GM12878 (cell line): ENCODE results near the gene DPM3. TPM values are rescaled to one million over a fixed set of nuclear protein-coding genes. Genes with fewer than 3 reads are reported as not detected.

Source experiments
- ATAC-seq: fragments of 200-7000 bp; cut with Tn5 transposase; 3 replicates; pipeline ENCODE4 v1.9.1; 2020; ENCODE audit warnings: mild to moderate bottlenecking, moderate library complexity
- BruUV-seq: library from RNA; stranded (reverse); fragments of 400-500 nt; replicated peaks from 2 replicates; lab custom pipeline; 2021; lab: Mats Ljungman, UMichigan
- CTCF ChIA-PET: fragments of 300-600 bp; sonication (Branson Sonifier 250); formaldehyde crosslinking; extraction: SDS; loops from one replicate; lab custom pipeline; 2021; ENCODE audit warnings: inconsistent platforms; lab: Yijun Ruan, JAX
- POLR2A ChIA-PET: fragments of 350-600 bp; formaldehyde crosslinking; extraction: SDS; loops from one replicate; lab custom pipeline; 2021; ENCODE audit warnings: inconsistent platforms; lab: Charles Lee
- RAD21 ChIA-PET: fragments of 300-600 bp; sonication (Branson Sonifier 250); formaldehyde crosslinking; loops from one replicate; lab custom pipeline; 2023; ENCODE audit warnings: antibody characterized with exemption; ENCODE audit not compliant: unreplicated experiment; lab: Charles Lee
- SMC1A ChIA-PET: fragments of 300-600 bp; sonication (Branson Sonifier 250); formaldehyde crosslinking; loops from one replicate; lab custom pipeline; 2023; ENCODE audit not compliant: unreplicated experiment, uncharacterized antibody; lab: Charles Lee
- DNase-seq: peaks from one replicate; pipeline ENCODE4 v3.0.0-alpha.2; 2011; ENCODE audit warnings: low read depth, low spot score
- FAIRE-seq: peaks from 3 replicates; lab custom pipeline; 2011; peaks lifted over from hg19 to GRCh38; lab: Jason Lieb, UNC
- H2AFZ ChIP-seq: 2 replicates; pipeline ENCODE4 v1.6.0; 2011; ENCODE audit warnings: low read depth, low read length, control low read depth; ENCODE audit not compliant: control insufficient read depth
- H3K27ac ChIP-seq: 2 replicates; pipeline ENCODE4 v1.5.1; 2011; ENCODE audit warnings: control low read depth; ENCODE audit not compliant: control insufficient read depth, insufficient read depth
- H3K27me3 ChIP-seq, 2 experiments: replicated peaks in 1 of 2; 2 replicates each; pipeline versions ENCODE4 v1.6.0 to v1.6.1; 2011; ENCODE audit warnings: low read length in 1 of 2; ENCODE audit not compliant: control insufficient read depth in 2 of 2, insufficient read depth in 2 of 2
- H3K36me3 ChIP-seq, 2 experiments: 2 replicates each; pipeline ENCODE4 v1.5.1; 2011; ENCODE audit warnings: low read length in 1 of 2; ENCODE audit not compliant: control insufficient read depth in 2 of 2, insufficient read depth in 2 of 2
- H3K4me1 ChIP-seq: 2 replicates; pipeline ENCODE4 v1.6.1; 2011; ENCODE audit warnings: mild to moderate bottlenecking, low read length, moderate library complexity, mixed read lengths; ENCODE audit not compliant: control insufficient read depth, insufficient read depth
- H3K4me2 ChIP-seq: 2 replicates; pipeline ENCODE4 v1.6.0; 2011; ENCODE audit warnings: control low read depth; ENCODE audit not compliant: control insufficient read depth, insufficient read depth
- H3K4me3 ChIP-seq: fragments of 200-600 bp; sonication (generic); 2 replicates; pipeline ENCODE4 v1.5.1; 2016
- H3K79me2 ChIP-seq: 2 replicates; pipeline ENCODE4 v1.6.0; 2011; ENCODE audit warnings: low read length; ENCODE audit not compliant: control insufficient read depth, insufficient read depth
- H3K9ac ChIP-seq: 2 replicates; pipeline ENCODE4 v1.8.0; 2011; ENCODE audit warnings: low read length, control low read depth, mixed read lengths; ENCODE audit not compliant: control insufficient read depth, insufficient read depth
- H3K9me3 ChIP-seq: replicated peaks from 3 replicates; pipeline ENCODE4 v1.5.1; 2011; ENCODE audit warnings: mild to moderate bottlenecking, low read length; ENCODE audit not compliant: control insufficient read depth, insufficient read depth
- H4K20me1 ChIP-seq: 2 replicates; pipeline ENCODE4 v1.6.0; 2011; ENCODE audit not compliant: control insufficient read depth, insufficient read depth
- IRF3 ChIP-seq: fragments of 450-650 bp; IDR thresholded peaks from 2 replicates; pipeline ENCODE4 v1.6.1; 2014; ENCODE audit warnings: mild to moderate bottlenecking
- LARP7 ChIP-seq: fragments of 450-650 bp; IDR thresholded peaks from 2 replicates; pipeline ENCODE4 v1.6.1; 2017; ENCODE audit warnings: mild to moderate bottlenecking
- MYC ChIP-seq: IDR thresholded peaks from 2 replicates; pipeline ENCODE4 v1.6.1; 2011; ENCODE audit warnings: mild to moderate bottlenecking, low read length, moderate library complexity, inconsistent platforms; ENCODE audit not compliant: insufficient read depth, insufficient replicate concordance, insufficient read length, severe bottlenecking
- NKRF ChIP-seq: fragments of 450-650 bp; conservative IDR thresholded peaks from 2 replicates; pipeline ENCODE4 v1.6.1; 2017; ENCODE audit warnings: mild to moderate bottlenecking, moderate library complexity
- NRF1 ChIP-seq: conservative IDR thresholded peaks from 2 replicates; pipeline ENCODE4 v1.6.1; 2011; ENCODE audit warnings: mild to moderate bottlenecking, low read depth, low read length, improper control_type of control experiment
- PKNOX1 ChIP-seq: fragments of 450-650 bp; IDR thresholded peaks from 2 replicates; pipeline ENCODE4 v1.6.1; 2016; ENCODE audit warnings: mild to moderate bottlenecking
- RAD51 ChIP-seq: fragments of 450-650 bp; IDR thresholded peaks from 2 replicates; pipeline ENCODE4 v1.6.1; 2016; ENCODE audit warnings: moderate library complexity, mild to moderate bottlenecking, inconsistent platforms
- SKIL ChIP-seq: fragments of 450-650 bp; IDR thresholded peaks from 2 replicates; pipeline ENCODE4 v1.6.1; 2017; ENCODE audit warnings: mild to moderate bottlenecking, low read depth, inconsistent platforms; ENCODE audit not compliant: poor library complexity, severe bottlenecking
- ZNF207 ChIP-seq: fragments of 450-650 bp; IDR thresholded peaks from 2 replicates; pipeline ENCODE4 v1.6.1; 2014; ENCODE audit warnings: antibody characterized with exemption, mild to moderate bottlenecking, borderline replicate concordance
- WGBS: methylation state at CpG from one replicate; pipeline ENCODE4 v1.1.6; 2016; ENCODE audit warnings: low lambda C conversion rate; ENCODE audit not compliant: insufficient replicate concordance, insufficient coverage; ENCODE audit errors: missing lambda C conversion rate; 5-methylcytosine and 5-hydroxymethylcytosine counted together
- in situ Hi-C: fragments of 300-500 bp; cut with MboI; formaldehyde crosslinking; loops from 9 replicates; pipeline ENCODE4 v1.14.3; 2018; ENCODE audit warnings: mixed read lengths
- intact Hi-C: fragments of 100-400 bp; cut with micrococcal nuclease; formaldehyde crosslinking; loops from one replicate; pipeline ENCODE4 v1.14.2; 2022; ENCODE audit not compliant: unreplicated experiment
- polyA plus RNA-seq, 11 experiments: library from polyadenylated mRNA; depleted of rRNA in 4 of 11; unstranded in 6 of 11; stranded (reverse) in 5 of 11; fragments of >200 nt; fragmentation: Nextera tagmentation in 4 of 11; fragmentation: Illumina TruSeq in 1 of 11; extraction: Ambion mirVana in 4 of 11; extraction: Trizol in 1 of 11; gene quantifications; 1 replicate in 1 of 11; 2 replicates in 10 of 11; pipeline versions ENCODE4 v1.2.1 to v1.2.3, GENCODE V29; 2011 to 2016; ENCODE audit warnings: inconsistent platforms in 2 of 11, missing spikeins in 2 of 11, low read depth in 1 of 11
- total RNA-seq, 4 experiments: library from RNA; depleted of rRNA in 3 of 4; stranded (reverse); fragments of >200 nt in 3 of 4; fragmentation: Illumina TruSeq in 1 of 4; extraction: Trizol in 1 of 4; gene quantifications; 2 replicates each; pipeline versions ENCODE4 v1.2.1 to v1.2.3, GENCODE V29; 2013 to 2021

Gene DPM3
- total and polyA plus RNA-seq, 10 of the 15 experiments (the other 5 are each of a cell fraction or from before 2014, with no cell fraction given): 5.9 to 78.7 (median 25.7) TPM

DNA sequence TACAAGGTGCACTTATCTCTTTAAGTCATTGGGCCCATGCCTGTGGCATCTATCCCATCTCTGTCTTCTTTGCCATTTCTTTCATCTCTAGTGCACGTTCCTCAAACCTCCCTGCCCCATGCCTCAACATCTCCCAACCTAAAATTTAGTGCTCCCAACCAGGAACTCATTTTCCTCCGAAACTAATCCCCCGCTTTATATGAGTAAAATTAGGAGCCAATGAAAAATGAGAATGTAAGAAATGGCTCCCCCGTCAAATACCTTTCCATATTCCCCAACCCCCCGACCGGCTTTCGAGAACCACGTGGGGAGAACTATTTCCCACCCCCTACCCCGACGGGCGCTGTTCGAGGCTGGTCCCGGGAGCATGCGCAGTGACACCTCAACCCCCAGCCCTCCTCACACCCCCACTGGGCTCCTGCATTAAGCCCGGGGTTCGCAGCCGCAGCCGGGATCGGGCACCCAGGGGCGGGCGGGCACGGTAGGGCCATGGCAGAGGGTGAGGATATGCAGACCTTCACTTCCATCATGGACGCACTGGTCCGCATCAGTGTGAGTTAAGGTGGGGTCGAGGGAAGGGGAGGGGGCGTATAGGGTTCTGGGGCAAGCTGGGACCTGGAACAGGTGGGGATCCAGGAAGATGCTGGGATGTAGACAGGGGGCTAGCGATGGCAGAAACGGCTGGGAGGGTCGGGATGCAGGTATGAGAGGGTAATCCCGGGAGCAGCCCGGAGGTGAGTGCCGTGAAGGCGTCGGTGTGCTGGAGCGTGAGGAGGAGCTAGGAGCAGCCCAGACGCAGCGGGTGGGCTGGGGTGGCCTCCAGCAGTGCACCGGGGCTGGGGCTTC is 33.4 kb upstream of the DPM3 start, which contains the start of gene TRIM46:
Gene TRIM46 (plus strand): TSS at position 372 of the 846 bp plus-strand sequence. CDS start 118 bp downstream, at position 490.
- BruUV-seq: no TSS peak
- FAIRE-seq (no peak), DNase-seq (no peak), ATAC-seq (peak; percentile 36)
- intact Hi-C loops: loop anchor here (5.0 kb wide), 1 partner anchor 36 kb away; the partner anchor contains the start of gene SLC50A1
- H3K4me2 ChIP-seq: peak within 1 kb of the TSS; percentile 97
- peaks cover 12% of the 10 kb centered on the region for H3K79me2 ChIP-seq
- TF ChIP-seq LARP7: 0 out of 2 replicates have a peak, but pooled peaks have one; percentile 38
- TF ChIP-seq MYC: no peak
- peak; percentile 12 for TF ChIP-seq SKIL
- TF ChIP-seq PKNOX1: 0 out of 2 replicates have a peak, but pooled peaks have one; percentile 17
- TF ChIP-seq NRF1: peak; percentile 49
- no peak for TF ChIP-seq IRF3
- TF ChIP-seq RAD51: peak; percentile 48; the same call in 1 of the 2 replicates
- TF ChIP-seq NKRF: 0 out of 2 replicates have a peak, but pooled peaks have one; percentile 4
- TF ChIP-seq ZNF207: 0 out of 2 replicates have a peak, but pooled peaks have one; percentile 65
- POLR2A ChIA-PET: interaction anchor here (0.5 to 7.4 kb wide), 16 partner anchors 12 to 1224 kb away, joined by 3 to 77 read pairs (median 6); partner anchors contain the start of genes CLK2, ENTREP3, MTX1 and SLC50A1
- WGBS: 12% methylated on average over 35 of the region's 38 CpGs
- peaks cover 26% of the 10 kb centered on the region for H3K4me1 ChIP-seq
- peak within 1 kb of the TSS; percentile 93 for H3K27ac ChIP-seq
- in situ Hi-C loops: no loop called here
- H3K4me3 ChIP-seq: peak within 1 kb of the TSS; percentile 73
- RAD21 ChIA-PET: interaction anchor here (0.6 to 4.8 kb wide), 24 partner anchors 11 to 694 kb away, joined by 3 to 77 read pairs (median 6); partner anchors contain the start of genes EFNA3, SLC50A1 and THBS3
- H2AFZ ChIP-seq: peak within 1 kb of the TSS; percentile 96
- SMC1A ChIA-PET: interaction anchor here (1.0 to 4.7 kb wide), 9 partner anchors 12 to 82 kb away, joined by 3 to 46 read pairs (median 5); a partner anchor contains a TSS
- H3K27me3 ChIP-seq: no peaks in the 10 kb centered on the region
- peak within 1 kb of the TSS; percentile 97 for H3K9ac ChIP-seq
- CTCF ChIA-PET: interaction anchor here (0.6 to 12.1 kb wide), 52 partner anchors 9 to 787 kb away, joined by 3 to 284 read pairs (median 5); partner anchors contain the start of genes CLK2, FDPS, MTX1 and PMVK
- peaks cover 0 to 3% of the 10 kb centered on the region in 2 experiments; a peak in 1 of 4 replicates for H3K36me3 ChIP-seq
- no peaks in the 10 kb centered on the region for H4K20me1 ChIP-seq
- H3K9me3 ChIP-seq: no peaks in the 10 kb centered on the region; the same call in 2 of the 3 replicates
